Fibroblast of the aortic adventitia (primary cell): ENCODE data around the gene GYPA. TPM values are rescaled to one million over a fixed set of nuclear protein-coding genes. Genes with fewer than 3 reads are reported as not detected.
"Not testable (repeated sequence)": the region's sequence is repeated elsewhere in the genome, so short reads cannot be mapped to it uniquely, and the experiment has no call there.

Experiments used
- DNase-seq: peaks from one replicate; pipeline ENCODE4 v3.0.0-alpha.2; 2010; ENCODE audit warnings: low read depth
- H3K4me3 ChIP-seq: 2 replicates; pipeline ENCODE4 v1.5.1; 2011; ENCODE audit warnings: low read depth, mild to moderate bottlenecking, control low read depth, low read length, moderate library complexity
- total RNA-seq: library from RNA; depleted of rRNA; stranded (reverse); fragments of >200 nt; gene quantifications from 2 replicates; pipeline ENCODE4 v1.2.3, GENCODE V29; 2012; ENCODE audit warnings: low replicate concordance
- TF ChIP-seq, protein P1 (sequence below): IDR thresholded peaks from 2 replicates; pipeline ENCODE4 v1.5.1; 2011; ENCODE audit warnings: mild to moderate bottlenecking, low read length, control low read depth, inconsistent platforms; ENCODE audit not compliant: insufficient read depth

The GYPA gene
- total RNA-seq, 1 donor = not detected

DNA sequence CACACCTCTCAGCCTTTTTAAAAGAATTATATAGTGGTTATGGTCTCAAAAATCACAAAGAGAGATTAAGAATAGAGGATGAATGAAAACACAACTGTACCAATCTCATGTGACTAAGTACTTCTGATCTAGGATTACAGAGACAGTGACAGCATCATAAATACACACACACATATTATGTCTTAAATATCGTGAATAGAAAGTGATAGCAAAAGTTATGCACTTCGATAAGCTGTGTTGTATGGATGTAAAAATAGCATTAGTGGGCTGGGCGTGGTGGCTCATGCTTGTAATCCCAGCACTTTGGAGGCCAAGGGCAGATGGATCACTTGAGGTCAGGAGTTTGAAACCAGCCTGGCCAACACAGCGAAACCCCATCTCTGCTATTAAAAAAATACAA, 25.0 kb downstream of the GYPA start:
- no peak overlapping the region for H3K4me3 ChIP-seq
- TF ChIP-seq, protein P1, sequence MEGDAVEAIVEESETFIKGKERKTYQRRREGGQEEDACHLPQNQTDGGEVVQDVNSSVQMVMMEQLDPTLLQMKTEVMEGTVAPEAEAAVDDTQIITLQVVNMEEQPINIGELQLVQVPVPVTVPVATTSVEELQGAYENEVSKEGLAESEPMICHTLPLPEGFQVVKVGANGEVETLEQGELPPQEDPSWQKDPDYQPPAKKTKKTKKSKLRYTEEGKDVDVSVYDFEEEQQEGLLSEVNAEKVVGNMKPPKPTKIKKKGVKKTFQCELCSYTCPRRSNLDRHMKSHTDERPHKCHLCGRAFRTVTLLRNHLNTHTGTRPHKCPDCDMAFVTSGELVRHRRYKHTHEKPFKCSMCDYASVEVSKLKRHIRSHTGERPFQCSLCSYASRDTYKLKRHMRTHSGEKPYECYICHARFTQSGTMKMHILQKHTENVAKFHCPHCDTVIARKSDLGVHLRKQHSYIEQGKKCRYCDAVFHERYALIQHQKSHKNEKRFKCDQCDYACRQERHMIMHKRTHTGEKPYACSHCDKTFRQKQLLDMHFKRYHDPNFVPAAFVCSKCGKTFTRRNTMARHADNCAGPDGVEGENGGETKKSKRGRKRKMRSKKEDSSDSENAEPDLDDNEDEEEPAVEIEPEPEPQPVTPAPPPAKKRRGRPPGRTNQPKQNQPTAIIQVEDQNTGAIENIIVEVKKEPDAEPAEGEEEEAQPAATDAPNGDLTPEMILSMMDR = no peak
- no peak for DNase-seq

DNA sequence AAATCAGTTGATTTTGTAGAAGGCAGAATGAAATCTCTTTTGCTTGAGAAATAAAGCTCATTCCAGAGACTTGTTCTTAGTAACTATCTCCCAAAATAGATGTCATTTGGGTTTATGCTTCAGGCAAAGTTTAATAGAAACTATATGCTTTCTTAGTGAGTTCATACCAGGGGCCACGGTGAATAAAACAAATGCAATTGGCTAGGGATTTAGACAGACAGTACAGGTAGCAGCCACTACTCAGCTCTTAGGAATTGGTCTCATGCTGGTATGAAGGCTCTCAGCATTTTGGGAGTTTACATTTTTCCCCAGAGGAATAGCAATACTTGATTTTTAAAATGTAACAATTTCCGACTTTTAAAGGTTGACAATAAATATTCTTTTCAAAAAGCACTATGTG, 27.0 kb downstream of the GYPA start:
- H3K4me3 ChIP-seq = no peak overlapping the region
- DNase-seq = no peak
- TF ChIP-seq, protein P1 = no peak

DNA sequence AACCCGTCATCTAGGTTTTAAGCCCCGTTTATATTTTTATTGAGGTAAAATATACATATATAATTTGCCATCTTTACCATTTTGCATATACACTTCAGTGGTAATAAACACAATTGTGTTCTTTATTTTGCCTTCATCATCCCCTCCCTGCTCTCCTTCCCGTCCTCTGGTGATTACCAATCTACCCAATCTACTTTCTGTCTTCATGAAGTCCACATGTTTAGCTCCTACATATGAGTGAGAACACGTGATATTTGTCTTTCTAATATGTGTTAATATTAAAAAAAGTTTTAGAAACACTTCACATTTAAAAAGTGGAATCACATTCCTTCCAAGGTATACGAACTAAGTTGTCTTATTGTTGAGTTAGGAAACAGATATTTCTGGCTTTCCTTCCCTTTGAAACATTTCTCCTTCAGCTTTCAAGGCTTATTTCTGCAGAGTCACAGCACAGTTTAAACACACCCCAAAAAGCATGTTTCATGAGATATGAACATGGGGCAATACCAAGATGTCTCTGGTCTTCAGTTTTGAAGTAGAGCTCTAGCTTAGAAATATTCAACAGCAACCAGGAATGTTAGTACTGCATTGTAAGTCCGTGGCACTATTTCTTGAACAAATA, 35.9 kb downstream of the GYPA start:
- TF ChIP-seq, protein P1 = no peak
- DNase-seq = no peak
- H3K4me3 ChIP-seq = no peak overlapping the region

DNA sequence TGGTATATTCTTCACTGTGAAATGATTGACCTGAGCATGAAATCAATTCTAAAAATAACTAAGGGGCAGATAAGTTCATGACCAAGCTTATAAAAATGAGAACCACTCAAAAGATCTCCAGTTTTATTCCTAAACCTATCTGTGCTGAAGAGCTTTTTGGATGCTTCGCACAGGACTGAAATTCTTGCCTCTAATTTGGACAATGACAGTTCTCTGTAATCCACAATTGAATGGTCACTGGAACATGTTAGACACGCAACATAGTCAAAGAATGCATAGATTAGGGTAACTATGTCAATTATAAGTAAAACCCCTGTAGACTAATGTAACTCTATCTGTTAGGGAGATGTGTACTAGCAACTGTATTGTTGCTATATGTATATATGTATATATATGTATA, 42.7 kb downstream of the GYPA start:
- not testable (repeated sequence) for H3K4me3 ChIP-seq, DNase-seq

DNA sequence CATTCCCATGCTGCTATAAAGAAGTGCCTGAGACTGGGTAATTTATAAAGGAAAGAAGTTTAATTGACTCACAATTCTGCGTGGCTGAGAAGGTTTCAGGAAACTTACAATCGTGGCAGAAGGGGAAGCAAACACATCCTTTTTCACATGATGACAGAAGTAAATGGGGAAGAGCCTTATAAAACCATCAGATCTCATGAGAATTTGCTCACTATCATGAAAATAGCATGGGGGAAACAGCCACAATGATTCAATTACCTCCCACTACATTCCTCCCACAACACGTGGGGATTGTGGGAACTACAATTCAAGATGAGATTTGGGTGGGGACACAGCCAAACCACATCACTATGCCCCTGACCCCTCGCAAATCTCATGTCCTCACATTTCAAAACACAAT, 46.5 kb downstream of the GYPA start:
- not testable (repeated sequence) for H3K4me3 ChIP-seq, DNase-seq

DNA sequence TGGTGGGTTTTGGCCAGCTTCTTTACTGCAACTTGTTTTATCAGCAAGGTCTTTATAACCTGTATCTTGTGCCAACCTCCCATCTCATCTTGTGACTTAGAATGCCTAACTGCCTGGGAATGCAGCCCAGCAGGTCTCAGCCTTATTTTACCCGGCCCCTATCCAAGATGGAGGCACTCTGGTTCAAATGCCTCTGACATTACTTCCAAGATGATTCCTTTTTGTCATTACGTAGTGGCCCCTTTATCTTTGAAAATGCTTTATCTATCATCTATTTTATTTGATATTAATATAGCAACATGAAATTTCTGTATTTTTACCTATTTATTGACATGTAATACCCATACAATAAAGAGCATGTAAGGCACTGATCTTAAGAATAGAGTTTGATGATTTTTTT, 49.3 kb downstream of the GYPA start:
- not testable (repeated sequence) for DNase-seq, H3K4me3 ChIP-seq

DNA sequence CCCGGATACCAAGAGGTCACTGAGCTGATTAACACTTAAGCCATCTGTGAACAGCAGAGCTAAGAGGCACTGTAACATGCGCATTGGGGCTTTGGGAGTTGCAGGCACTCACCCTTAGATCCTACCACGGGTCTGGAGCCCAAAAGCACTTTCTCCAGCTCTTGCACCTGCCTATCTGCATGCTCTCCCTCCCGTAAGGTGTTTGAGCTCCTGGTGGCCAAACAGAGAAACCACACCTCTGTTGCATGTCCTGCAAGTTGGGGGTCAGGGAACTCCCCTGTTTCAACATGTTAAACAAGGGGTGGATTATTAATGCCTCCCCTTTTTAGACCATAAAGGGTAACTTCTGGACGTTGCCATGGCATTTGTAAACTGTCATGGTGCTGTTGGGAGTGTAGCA, 49.8 kb downstream of the GYPA start:
- DNase-seq = no peak
- TF ChIP-seq, protein P1 = no peak
- no peak overlapping the region for H3K4me3 ChIP-seq

DNA sequence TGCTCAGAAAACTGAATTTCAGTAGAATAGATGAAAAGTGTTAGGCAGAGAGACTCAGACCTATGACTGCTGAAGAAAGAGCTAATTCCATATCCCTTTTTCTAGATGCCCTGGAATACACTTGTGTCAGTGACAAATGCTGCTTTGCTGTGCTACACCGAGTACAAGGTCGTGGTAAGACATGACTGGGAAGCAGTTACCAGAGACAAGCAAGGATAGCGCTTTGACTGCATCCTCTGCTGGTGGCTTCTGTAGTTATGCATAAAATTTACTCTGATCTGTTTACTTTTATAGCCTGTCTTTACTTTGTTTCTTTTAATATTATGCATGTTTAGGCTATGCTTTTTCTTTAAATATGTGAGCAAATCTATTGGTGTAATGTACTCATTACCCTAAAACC, 58.5 kb downstream of the GYPA start:
- DNase-seq, H3K4me3 ChIP-seq: not testable (repeated sequence)

DNA sequence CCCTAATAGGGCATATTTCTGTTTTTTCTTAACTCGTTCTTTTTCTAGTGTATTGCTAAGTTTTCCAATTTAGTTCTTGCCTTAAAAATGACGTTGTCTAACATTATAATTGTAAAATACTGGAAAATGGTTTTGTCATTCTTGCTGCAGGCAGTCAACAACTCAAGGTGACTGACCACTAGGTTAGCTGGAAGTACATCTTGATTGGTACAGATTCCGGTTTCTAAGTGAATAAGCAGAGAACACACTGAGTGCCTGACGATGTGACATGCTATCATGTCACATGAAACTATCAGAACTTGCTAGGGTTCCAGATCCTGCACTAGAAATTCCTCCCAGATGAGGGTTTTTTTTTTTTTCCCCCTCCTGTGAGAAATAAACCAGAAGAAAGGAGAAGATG, 60.4 kb downstream of the GYPA start:
- not testable (repeated sequence) for H3K4me3 ChIP-seq, DNase-seq

DNA sequence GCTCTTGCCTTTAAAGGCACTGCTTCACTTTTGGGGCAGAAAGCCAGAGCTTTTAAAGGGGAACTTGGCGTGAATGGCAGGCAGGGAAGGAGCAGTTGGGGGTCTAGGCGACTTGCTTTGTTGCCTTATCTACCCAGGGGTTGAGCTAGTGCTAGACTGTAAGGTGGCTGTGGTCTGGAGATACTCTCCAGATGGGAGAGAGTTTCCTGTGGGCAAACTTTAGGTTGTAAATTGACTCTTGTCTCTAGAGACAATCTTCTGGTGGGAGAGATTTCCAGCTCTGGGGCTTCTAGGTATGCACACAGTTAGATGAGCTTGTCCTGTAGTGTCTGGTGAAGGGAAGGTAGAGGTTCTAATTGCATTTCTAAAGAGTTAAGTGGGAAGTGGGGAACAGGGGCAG, 61.8 kb downstream of the GYPA start:
- H3K4me3 ChIP-seq, DNase-seq: not testable (repeated sequence)

DNA sequence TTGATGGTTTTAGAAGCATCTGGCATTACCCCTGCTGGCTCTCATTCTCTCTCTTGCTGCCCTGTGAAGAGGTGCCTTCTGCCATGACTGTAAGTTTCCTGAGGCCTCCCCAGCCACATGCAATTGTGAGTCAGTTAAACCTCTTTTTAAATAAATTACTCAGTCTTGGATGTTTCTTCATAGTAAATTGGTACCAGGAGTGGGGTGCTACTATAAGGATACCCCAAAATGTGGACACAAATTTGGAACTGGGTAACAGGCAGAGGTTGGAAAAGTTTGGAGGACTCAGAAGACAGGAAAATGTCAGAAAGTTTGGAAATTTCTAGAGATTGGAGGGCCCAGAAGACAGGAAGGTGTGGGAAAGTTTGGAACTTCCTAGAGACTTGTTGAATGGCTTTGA, 79.0 kb downstream of the GYPA start:
- DNase-seq, H3K4me3 ChIP-seq: not testable (repeated sequence)

DNA sequence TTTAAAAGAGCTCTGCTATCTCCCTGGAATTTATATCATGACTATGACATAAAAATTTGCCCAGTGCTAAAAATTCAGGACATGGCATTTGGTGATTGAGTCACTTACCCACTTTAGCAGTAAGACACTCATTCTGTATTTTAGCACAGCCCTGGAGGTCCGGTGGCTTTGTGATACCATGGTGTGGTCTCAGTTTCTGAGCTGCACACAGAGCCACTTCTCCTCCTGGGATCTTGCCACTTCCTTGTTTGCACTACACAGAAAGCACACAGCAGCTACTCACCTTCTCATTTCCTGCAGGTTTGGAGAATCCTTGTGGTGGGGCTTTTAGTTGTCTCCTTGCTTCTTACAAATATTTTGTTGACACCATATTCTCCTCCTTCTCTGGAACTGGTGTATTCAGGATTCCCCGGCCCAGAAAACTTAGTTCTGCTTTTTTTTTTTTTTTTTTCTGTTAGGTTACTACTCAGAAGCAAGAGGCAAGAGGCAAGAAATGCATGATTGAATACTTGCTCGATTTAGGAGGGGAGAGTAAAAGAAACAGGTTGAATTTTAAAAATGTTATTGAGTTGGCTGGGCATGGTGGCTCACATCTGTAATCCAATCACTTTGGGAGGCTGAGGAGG, 80.2 kb downstream of the GYPA start:
- H3K4me3 ChIP-seq, DNase-seq: not testable (repeated sequence)
